Panc1 (cell line): ENCODE results near the gene SETX.

Experiments used
- POLR2AphosphoS5 ChIP-seq: IDR thresholded peaks from 2 replicates; pipeline ENCODE4 v1.6.1; 2012; ENCODE audit warnings: mild to moderate bottlenecking, low read depth, low read length, moderate library complexity
- SIN3A ChIP-seq: IDR thresholded peaks from 2 replicates; pipeline ENCODE4 v1.6.1; 2012; ENCODE audit warnings: low read depth, mild to moderate bottlenecking, low read length, moderate library complexity, borderline replicate concordance; ENCODE audit not compliant: insufficient read depth
- TCF7L2 ChIP-seq: IDR thresholded peaks from 2 replicates; pipeline ENCODE4 v1.6.1; 2011; ENCODE audit warnings: mild to moderate bottlenecking, low read depth, low read length, inconsistent platforms
- TF ChIP-seq, protein P1 (sequence below): fragments of 450-650 bp; IDR thresholded peaks from 2 replicates; pipeline ENCODE4 v1.5.1; 2017; ENCODE audit warnings: mild to moderate bottlenecking
- TF ChIP-seq, protein P2 (sequence below), 2 experiments: IDR thresholded peaks; 2 replicates each; pipeline ENCODE4 v1.6.1; 2011 to 2012; ENCODE audit warnings: low read depth in 2 of 2, control low read depth in 1 of 2, low read length in 1 of 2, mild to moderate bottlenecking in 1 of 2, moderate library complexity in 1 of 2; ENCODE audit not compliant: insufficient read depth in 1 of 2

DNA sequence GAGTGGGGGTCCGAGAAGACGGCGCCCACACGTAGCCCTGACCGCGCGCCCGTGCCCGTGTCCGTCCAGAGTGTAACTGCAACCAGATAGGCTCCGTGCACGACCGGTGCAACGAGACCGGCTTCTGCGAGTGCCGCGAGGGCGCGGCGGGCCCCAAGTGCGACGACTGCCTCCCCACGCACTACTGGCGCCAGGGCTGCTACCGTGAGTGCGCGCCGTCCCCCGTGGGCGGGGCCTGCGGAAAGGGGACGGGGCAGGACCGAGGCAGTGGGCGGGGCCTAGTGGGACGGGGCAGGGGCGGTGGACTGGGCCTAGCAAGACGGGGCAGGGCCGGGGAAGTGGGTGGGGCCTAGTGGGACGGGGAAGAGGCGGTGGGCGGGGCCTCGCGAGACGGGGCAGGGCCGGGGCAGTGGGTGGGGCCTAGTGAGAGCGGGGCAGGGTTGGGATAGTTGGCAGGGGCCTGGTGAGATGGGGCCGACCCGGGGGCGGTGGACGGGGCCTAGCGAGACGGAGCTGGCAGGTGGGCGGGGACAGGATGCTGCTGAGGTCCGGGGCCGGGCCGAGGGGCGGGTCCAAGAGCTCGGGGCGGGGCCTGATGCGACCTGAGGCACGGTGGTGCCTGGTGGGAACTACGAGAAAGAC is 113.8 kb downstream of the SETX start:
- TF ChIP-seq POLR2AphosphoS5: no peak
- TF ChIP-seq, protein P1, sequence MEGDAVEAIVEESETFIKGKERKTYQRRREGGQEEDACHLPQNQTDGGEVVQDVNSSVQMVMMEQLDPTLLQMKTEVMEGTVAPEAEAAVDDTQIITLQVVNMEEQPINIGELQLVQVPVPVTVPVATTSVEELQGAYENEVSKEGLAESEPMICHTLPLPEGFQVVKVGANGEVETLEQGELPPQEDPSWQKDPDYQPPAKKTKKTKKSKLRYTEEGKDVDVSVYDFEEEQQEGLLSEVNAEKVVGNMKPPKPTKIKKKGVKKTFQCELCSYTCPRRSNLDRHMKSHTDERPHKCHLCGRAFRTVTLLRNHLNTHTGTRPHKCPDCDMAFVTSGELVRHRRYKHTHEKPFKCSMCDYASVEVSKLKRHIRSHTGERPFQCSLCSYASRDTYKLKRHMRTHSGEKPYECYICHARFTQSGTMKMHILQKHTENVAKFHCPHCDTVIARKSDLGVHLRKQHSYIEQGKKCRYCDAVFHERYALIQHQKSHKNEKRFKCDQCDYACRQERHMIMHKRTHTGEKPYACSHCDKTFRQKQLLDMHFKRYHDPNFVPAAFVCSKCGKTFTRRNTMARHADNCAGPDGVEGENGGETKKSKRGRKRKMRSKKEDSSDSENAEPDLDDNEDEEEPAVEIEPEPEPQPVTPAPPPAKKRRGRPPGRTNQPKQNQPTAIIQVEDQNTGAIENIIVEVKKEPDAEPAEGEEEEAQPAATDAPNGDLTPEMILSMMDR: no peak
- TF ChIP-seq, protein P2, sequence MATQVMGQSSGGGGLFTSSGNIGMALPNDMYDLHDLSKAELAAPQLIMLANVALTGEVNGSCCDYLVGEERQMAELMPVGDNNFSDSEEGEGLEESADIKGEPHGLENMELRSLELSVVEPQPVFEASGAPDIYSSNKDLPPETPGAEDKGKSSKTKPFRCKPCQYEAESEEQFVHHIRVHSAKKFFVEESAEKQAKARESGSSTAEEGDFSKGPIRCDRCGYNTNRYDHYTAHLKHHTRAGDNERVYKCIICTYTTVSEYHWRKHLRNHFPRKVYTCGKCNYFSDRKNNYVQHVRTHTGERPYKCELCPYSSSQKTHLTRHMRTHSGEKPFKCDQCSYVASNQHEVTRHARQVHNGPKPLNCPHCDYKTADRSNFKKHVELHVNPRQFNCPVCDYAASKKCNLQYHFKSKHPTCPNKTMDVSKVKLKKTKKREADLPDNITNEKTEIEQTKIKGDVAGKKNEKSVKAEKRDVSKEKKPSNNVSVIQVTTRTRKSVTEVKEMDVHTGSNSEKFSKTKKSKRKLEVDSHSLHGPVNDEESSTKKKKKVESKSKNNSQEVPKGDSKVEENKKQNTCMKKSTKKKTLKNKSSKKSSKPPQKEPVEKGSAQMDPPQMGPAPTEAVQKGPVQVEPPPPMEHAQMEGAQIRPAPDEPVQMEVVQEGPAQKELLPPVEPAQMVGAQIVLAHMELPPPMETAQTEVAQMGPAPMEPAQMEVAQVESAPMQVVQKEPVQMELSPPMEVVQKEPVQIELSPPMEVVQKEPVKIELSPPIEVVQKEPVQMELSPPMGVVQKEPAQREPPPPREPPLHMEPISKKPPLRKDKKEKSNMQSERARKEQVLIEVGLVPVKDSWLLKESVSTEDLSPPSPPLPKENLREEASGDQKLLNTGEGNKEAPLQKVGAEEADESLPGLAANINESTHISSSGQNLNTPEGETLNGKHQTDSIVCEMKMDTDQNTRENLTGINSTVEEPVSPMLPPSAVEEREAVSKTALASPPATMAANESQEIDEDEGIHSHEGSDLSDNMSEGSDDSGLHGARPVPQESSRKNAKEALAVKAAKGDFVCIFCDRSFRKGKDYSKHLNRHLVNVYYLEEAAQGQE (IDR thresholded peaks at IDR 0.05; ENCODE audit: insufficient read depth in 1 of 2, low read depth in 2 of 2, low read length in 1 of 2): no peak
- TF ChIP-seq TCF7L2: no peak
- TF ChIP-seq SIN3A: no peak
